Measurements from ENCODE around the gene COL1A1.

DNA sequence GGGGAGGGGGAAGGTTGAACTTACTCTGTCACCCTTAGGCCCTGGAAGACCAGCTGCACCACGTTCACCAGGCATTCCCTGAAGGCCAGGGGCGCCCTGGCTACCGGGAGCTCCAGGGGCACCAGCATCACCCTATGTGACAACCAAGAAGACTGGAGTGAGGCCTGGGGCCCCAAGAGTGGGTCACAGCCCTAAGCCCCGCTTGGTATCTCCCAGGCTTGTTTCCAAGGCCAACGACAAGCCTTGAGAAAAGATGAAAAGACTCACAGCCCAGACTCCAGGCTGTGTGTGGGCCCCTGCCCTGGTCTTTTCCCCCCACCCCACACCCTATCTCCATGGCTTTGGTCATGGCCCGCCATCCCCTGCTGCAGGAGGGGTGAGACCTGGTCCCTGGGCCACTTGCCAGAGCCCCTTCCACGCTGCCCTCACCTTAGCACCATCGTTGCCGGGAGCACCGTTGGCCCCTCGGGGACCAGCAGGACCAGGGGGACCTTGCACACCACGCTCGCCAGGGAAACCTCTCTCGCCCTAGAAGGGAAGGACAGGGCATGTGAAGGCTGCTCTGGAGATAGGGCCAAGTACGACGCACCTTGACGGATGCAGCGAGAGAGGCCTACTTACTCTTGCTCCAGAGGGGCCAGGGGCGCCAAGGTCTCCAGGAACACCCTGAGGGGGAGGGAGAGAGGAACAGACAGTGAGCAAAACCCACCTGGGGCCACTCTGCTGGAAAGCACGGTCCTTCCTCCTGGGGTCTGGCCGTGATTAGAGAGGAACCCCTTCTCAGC lies 9.9 kb downstream of the COL1A1 start:
- TF ChIP-seq, protein P1, sequence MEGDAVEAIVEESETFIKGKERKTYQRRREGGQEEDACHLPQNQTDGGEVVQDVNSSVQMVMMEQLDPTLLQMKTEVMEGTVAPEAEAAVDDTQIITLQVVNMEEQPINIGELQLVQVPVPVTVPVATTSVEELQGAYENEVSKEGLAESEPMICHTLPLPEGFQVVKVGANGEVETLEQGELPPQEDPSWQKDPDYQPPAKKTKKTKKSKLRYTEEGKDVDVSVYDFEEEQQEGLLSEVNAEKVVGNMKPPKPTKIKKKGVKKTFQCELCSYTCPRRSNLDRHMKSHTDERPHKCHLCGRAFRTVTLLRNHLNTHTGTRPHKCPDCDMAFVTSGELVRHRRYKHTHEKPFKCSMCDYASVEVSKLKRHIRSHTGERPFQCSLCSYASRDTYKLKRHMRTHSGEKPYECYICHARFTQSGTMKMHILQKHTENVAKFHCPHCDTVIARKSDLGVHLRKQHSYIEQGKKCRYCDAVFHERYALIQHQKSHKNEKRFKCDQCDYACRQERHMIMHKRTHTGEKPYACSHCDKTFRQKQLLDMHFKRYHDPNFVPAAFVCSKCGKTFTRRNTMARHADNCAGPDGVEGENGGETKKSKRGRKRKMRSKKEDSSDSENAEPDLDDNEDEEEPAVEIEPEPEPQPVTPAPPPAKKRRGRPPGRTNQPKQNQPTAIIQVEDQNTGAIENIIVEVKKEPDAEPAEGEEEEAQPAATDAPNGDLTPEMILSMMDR (IDR thresholded peaks at IDR 0.05): no peak
- TF ChIP-seq EZH2phosphoT487 (IDR thresholded peaks at IDR 0.05): no peak

Data from neural progenitor cell (in vitro differentiated cells).